ENCODE data around the gene SPSB1.

SPSB1 gene

DNA sequence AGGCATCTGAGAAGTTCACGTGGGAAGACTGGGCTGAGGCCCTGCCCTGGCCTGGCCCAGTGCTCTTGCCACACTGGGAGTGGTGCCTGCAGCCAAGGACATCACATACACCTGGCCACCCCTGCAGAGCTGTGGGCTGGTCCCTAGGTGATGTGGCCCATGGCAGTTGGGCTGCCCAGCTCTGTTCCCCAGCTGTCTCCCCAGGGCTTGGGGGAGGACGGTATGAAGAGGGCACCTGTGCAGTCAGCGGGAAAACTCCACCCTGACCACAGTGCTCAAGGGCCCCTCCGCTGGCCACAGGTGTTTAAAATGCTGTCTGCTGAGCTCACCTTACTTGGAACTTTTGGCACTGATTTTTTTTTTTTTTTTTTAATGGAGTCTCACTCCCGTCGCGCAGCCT is 126.2 kb downstream of the SPSB1 start:
- DNase-seq (ENCODE audit: low read depth, low spot score), result no peak

Data from smooth muscle cell of the brain vasculature (primary cell).